Keratinocyte (primary cell): Measurements from ENCODE around the gene NXPH4. TPM values are rescaled to one million over a fixed set of nuclear protein-coding genes. Genes with fewer than 3 reads are reported as not detected.

Source experiments
- DNase-seq: peaks from one replicate; pipeline ENCODE4 v3.0.0-alpha.2; 2011; ENCODE audit warnings: low read depth, missing footprints, low spot score
- FAIRE-seq: peaks from 2 replicates; lab custom pipeline; 2011; peaks lifted over from hg19 to GRCh38; lab: Jason Lieb, UNC
- H2AFZ ChIP-seq: 2 replicates; pipeline ENCODE4 v1.6.0; 2012; ENCODE audit warnings: low read length, control low read depth, inconsistent platforms; ENCODE audit not compliant: control insufficient read depth
- H3K27ac ChIP-seq: 2 replicates; pipeline ENCODE4 v1.5.1; 2011; ENCODE audit warnings: low read length; ENCODE audit not compliant: control insufficient read depth, insufficient read depth
- H3K27me3 ChIP-seq: 3 replicates; pipeline ENCODE4 v1.6.0; 2011; ENCODE audit warnings: low read length; ENCODE audit not compliant: control insufficient read depth, insufficient read depth; ENCODE audit errors: extremely low read depth
- H3K36me3 ChIP-seq, 2 experiments: 2 replicates in 1 of 2; 3 replicates in 1 of 2; pipeline ENCODE4 v1.5.1; 2011; ENCODE audit warnings: low read length in 2 of 2, mild to moderate bottlenecking in 1 of 2; ENCODE audit not compliant: control insufficient read depth in 2 of 2, insufficient read depth in 2 of 2; ENCODE audit errors: extremely low read depth in 1 of 2
- H3K4me1 ChIP-seq: 3 replicates; pipeline ENCODE4 v1.5.1; 2011; ENCODE audit warnings: low read length; ENCODE audit not compliant: control insufficient read depth, insufficient read depth; ENCODE audit errors: extremely low read depth
- H3K4me2 ChIP-seq: 3 replicates; pipeline ENCODE4 v1.6.0; 2011; ENCODE audit warnings: low read depth, low read length; ENCODE audit not compliant: control insufficient read depth, insufficient read depth; ENCODE audit errors: extremely low read depth
- H3K4me3 ChIP-seq, 3 experiments: fragments of 200-600 bp in 1 of 3; sonication (generic) in 1 of 3; 2 replicates in 2 of 3; 3 replicates in 1 of 3; pipeline ENCODE4 v1.5.1; 2011 to 2016; ENCODE audit warnings: low read length in 3 of 3, mild to moderate bottlenecking in 3 of 3, control low read depth in 2 of 3, inconsistent platforms in 1 of 3, low read depth in 1 of 3, mixed read lengths in 1 of 3, mixed run types in 1 of 3, moderate library complexity in 1 of 3; ENCODE audit not compliant: control insufficient read depth in 2 of 3, insufficient read depth in 2 of 3; ENCODE audit errors: extremely low read depth in 1 of 3
- H3K79me2 ChIP-seq: 2 replicates; pipeline ENCODE4 v1.6.0; 2012; ENCODE audit warnings: low read length; ENCODE audit not compliant: control insufficient read depth, insufficient read depth
- H3K9ac ChIP-seq: 3 replicates; pipeline ENCODE4 v1.6.0; 2011; ENCODE audit warnings: low read length; ENCODE audit not compliant: control insufficient read depth, insufficient read depth; ENCODE audit errors: extremely low read depth
- H3K9me1 ChIP-seq: 3 replicates; pipeline ENCODE4 v1.6.0; 2011; ENCODE audit warnings: low read length; ENCODE audit not compliant: control insufficient read depth, insufficient read depth; ENCODE audit errors: extremely low read depth
- H3K9me3 ChIP-seq: 2 replicates; pipeline ENCODE4 v1.5.1; 2012; ENCODE audit warnings: low read depth, low read length; ENCODE audit not compliant: control insufficient read depth
- H4K20me1 ChIP-seq: 3 replicates; pipeline ENCODE4 v1.6.0; 2011; ENCODE audit warnings: low read length; ENCODE audit not compliant: control insufficient read depth, insufficient read depth; ENCODE audit errors: extremely low read depth
- EZH2 ChIP-seq: IDR thresholded peaks from one replicate; pipeline ENCODE4 v1.6.1; 2012; ENCODE audit warnings: inconsistent platforms, mild to moderate bottlenecking, low read length, moderate library complexity
- dilution Hi-C: fragments of 300-500 bp; cut with MboI; formaldehyde crosslinking; loops from one replicate; pipeline ENCODE4 v1.7.0; 2020; ENCODE audit warnings: low sequenced_read_pairs; ENCODE audit not compliant: extremely low pct_ligation_motif_present
- polyA plus RNA-seq, 5 experiments: library from polyadenylated mRNA; depleted of rRNA in 3 of 5; stranded (reverse) in 3 of 5; stranded (forward) in 1 of 5; unstranded in 1 of 5; fragments of >200 nt; gene quantifications; 1 replicate in 1 of 5; 2 replicates in 3 of 5; 3 replicates in 1 of 5; pipeline versions ENCODE4 v1.2.1 to v1.2.3, GENCODE V29; 2011 to 2012; ENCODE audit warnings: missing spikeins in 2 of 5, low read depth in 1 of 5, low replicate concordance in 1 of 5
- small RNA-seq, 3 experiments: library from RNA; depleted of rRNA; stranded (forward); fragments of <200 nt; gene quantifications; one replicate each; pipeline ENCODE3, GENCODE V24; 2012; ENCODE audit warnings: low read depth in 3 of 3, low replicate concordance in 1 of 3; ENCODE audit not compliant: insufficient read length in 3 of 3
- TF ChIP-seq, protein P1 (sequence below), 3 experiments: IDR thresholded peaks in 1 of 3; conservative IDR thresholded peaks in 1 of 3; optimal IDR thresholded peaks in 1 of 3; 2 replicates in 2 of 3; 3 replicates in 1 of 3; pipeline versions ENCODE3 to v1.5.1; 2011; ENCODE audit warnings: low read length in 3 of 3, mild to moderate bottlenecking in 3 of 3, moderate library complexity in 2 of 3, control low read depth in 1 of 3, inconsistent platforms in 1 of 3; ENCODE audit not compliant: insufficient read depth in 2 of 3; ENCODE audit errors: extremely low read depth in 1 of 3

Gene NXPH4
- polyA plus RNA-seq, 1 donor (not counting 4 experiments of a cell fraction or from before 2014, with no cell fraction given): 0.97 TPM

DNA sequence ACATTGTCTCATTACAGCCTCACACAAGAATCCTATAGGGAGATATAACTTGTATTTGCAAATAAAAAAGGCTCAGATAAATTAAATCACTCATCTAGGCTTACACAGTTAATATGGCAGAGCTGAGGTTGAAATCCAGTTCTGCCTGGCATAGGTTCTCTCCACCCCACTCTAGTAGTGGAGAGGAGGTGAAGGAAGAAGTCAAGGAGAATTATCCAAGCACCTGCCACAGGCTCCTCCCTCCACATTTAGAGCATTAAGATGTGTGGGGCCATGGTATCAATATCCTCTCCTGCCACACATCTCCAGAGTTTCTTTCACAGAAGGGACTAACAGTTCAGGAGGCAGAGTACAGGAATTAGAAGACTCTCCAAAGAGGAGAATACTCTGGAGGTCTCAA lies 56.9 kb downstream of the NXPH4 start:
- Histone ChIP-seq H3K9me1 (no peaks in the 10 kb centered on the region), H3K27me3 (no peaks in the 10 kb centered on the region), H3K4me3 (no peak overlapping the region), H3K36me3 (peaks cover 12 to 15% of the 10 kb centered on the region in 2 experiments), H4K20me1 (no peaks in the 10 kb centered on the region), H3K9me3 (no peaks in the 10 kb centered on the region), H2AFZ (no peak overlapping the region), H3K27ac (no peak overlapping the region), H3K4me1 (no peaks in the 10 kb centered on the region), H3K9ac (no peak overlapping the region), H3K79me2 (no peaks in the 10 kb centered on the region), H3K4me2 (no peak overlapping the region)
- DNase-seq: no peak
- dilution Hi-C loops: no loop called here
- TF ChIP-seq, protein P1, sequence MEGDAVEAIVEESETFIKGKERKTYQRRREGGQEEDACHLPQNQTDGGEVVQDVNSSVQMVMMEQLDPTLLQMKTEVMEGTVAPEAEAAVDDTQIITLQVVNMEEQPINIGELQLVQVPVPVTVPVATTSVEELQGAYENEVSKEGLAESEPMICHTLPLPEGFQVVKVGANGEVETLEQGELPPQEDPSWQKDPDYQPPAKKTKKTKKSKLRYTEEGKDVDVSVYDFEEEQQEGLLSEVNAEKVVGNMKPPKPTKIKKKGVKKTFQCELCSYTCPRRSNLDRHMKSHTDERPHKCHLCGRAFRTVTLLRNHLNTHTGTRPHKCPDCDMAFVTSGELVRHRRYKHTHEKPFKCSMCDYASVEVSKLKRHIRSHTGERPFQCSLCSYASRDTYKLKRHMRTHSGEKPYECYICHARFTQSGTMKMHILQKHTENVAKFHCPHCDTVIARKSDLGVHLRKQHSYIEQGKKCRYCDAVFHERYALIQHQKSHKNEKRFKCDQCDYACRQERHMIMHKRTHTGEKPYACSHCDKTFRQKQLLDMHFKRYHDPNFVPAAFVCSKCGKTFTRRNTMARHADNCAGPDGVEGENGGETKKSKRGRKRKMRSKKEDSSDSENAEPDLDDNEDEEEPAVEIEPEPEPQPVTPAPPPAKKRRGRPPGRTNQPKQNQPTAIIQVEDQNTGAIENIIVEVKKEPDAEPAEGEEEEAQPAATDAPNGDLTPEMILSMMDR (optimal IDR thresholded peaks at IDR 0.05 in 1 of 3, IDR thresholded peaks at IDR 0.05 in 1 of 3, conservative IDR thresholded peaks at IDR 0.05 in 1 of 3; ENCODE audit: extremely low read depth in 1 of 3, insufficient read depth in 2 of 3, low read length in 3 of 3): no peak
- TF ChIP-seq EZH2: no peak
- no peak for FAIRE-seq

Small RNAs within 50 kb of the gene (small RNA-seq; reads per million reads assigned to genes)
- gene MIR1228: 0 to 4.3 (median 0.25) reads per million in 3 experiments

Other genes with a start within 250 kb of the NXPH4 start
- 3.4 to 5.4 TPM (median 4.1 TPM) in 3 replicates for gene ZBTB39, start 210.2 kb upstream of the NXPH4 start, polyA plus RNA-seq
- gene TAC3, start 200.3 kb upstream of the NXPH4 start, polyA plus RNA-seq: not detected in 3 replicates
- 0.01 TPM in 1 of 3 replicates, not detected in the others for gene MYO1A, start 166.7 kb upstream of the NXPH4 start, polyA plus RNA-seq
- gene NEMP1, start 138.0 kb upstream of the NXPH4 start, polyA plus RNA-seq: 7.4 to 18.6 TPM (median 11.2 TPM) in 3 replicates
- gene NAB2, start 127.7 kb upstream of the NXPH4 start, polyA plus RNA-seq: 11.4 to 32.2 TPM (median 22.0 TPM) in 3 replicates
- 113 to 141 TPM (median 116 TPM) in 3 replicates for gene STAT6, start 105.4 kb upstream of the NXPH4 start, polyA plus RNA-seq
- gene LRP1, start 88.3 kb upstream of the NXPH4 start, polyA plus RNA-seq: 4.9 to 11.3 TPM (median 9.6 TPM) in 3 replicates
- gene LRP1-AS, start 69.2 kb upstream of the NXPH4 start, polyA plus RNA-seq: not detected in 3 replicates
- gene SHMT2, start 12.9 kb downstream of the NXPH4 start, polyA plus RNA-seq: 84.0 to 180 TPM (median 128 TPM) in 3 replicates
- gene STAC3, start 34.4 kb downstream of the NXPH4 start, polyA plus RNA-seq: 0.27 to 0.94 TPM (median 0.62 TPM) in 3 replicates
- 8.1 to 13.4 TPM (median 11.1 TPM) in 3 replicates for gene R3HDM2, start 214.2 kb downstream of the NXPH4 start, polyA plus RNA-seq
- 0.04 TPM in 1 of 3 replicates, not detected in the others for gene INHBC, start 218.0 kb downstream of the NXPH4 start, polyA plus RNA-seq
- gene INHBE, start 238.5 kb downstream of the NXPH4 start, polyA plus RNA-seq: not detected in 3 replicates
- 1.0 to 1.4 TPM (median 1.2 TPM) in 3 replicates for gene GLI1, start 243.0 kb downstream of the NXPH4 start, polyA plus RNA-seq